Kidney epithelial cell (primary cell): ENCODE data around the gene TMEM178B. TPM values are rescaled to one million over a fixed set of nuclear protein-coding genes. Genes with fewer than 3 reads are reported as not detected.

Experiments
- DNase-seq: peaks from one replicate; pipeline ENCODE4 v3.0.0-alpha.2; 2010; ENCODE audit warnings: low read depth
- H3K27me3 ChIP-seq: 2 replicates; pipeline ENCODE4 v1.6.0; 2011; ENCODE audit warnings: low read length; ENCODE audit not compliant: control insufficient read depth, insufficient read depth
- H3K36me3 ChIP-seq: 2 replicates; pipeline ENCODE4 v1.5.1; 2011; ENCODE audit warnings: low read length; ENCODE audit not compliant: control insufficient read depth, insufficient read depth
- H3K4me3 ChIP-seq: 2 replicates; pipeline ENCODE4 v1.5.1; 2011; ENCODE audit warnings: low read depth, mild to moderate bottlenecking, control low read depth, low read length
- CTCF ChIP-seq: IDR thresholded peaks from 2 replicates; pipeline ENCODE4 v1.5.1; 2011; ENCODE audit warnings: mild to moderate bottlenecking, moderate library complexity, low read length, control low read depth, inconsistent platforms; ENCODE audit not compliant: insufficient read depth, poor library complexity, severe bottlenecking
- total RNA-seq: library from RNA; depleted of rRNA; stranded (reverse); fragments of >200 nt; gene quantifications from 2 replicates; pipeline ENCODE4 v1.2.3, GENCODE V29; 2015

Gene TMEM178B
- total RNA-seq, 1 donor from 2014 or later = 9.7 TPM

- DNase-seq = no peak
- no peak overlapping the region for H3K4me3 ChIP-seq
- no peaks in the 10 kb centered on the region for H3K36me3 ChIP-seq
- no peaks in the 10 kb centered on the region for H3K27me3 ChIP-seq
- TF ChIP-seq CTCF = no peak
Observed at GRCh38 chr7:141232286-141233051, 158.6 kb downstream of the TMEM178B start.

- Histone ChIP-seq H3K27me3 (no peaks in the 10 kb centered on the region), H3K4me3 (no peak overlapping the region), H3K36me3 (no peaks in the 10 kb centered on the region)
- no peak for DNase-seq
- no peak for TF ChIP-seq CTCF
Observed at GRCh38 chr7:141234335-141235105, 160.7 kb downstream of the TMEM178B start.

- Histone ChIP-seq H3K27me3 (no peaks in the 10 kb centered on the region), H3K4me3 (no peak overlapping the region), H3K36me3 (no peaks in the 10 kb centered on the region)
- no peak for TF ChIP-seq CTCF
- DNase-seq = no peak
Observed at GRCh38 chr7:141235656-141236055, 161.8 kb downstream of the TMEM178B start.

- H3K27me3 ChIP-seq = no peaks in the 10 kb centered on the region
- TF ChIP-seq CTCF = no peak
Observed at GRCh38 chr7:141238596-141239243, 164.9 kb downstream of the TMEM178B start.

GRCh38 chr7:141239661-141240060 lies 165.8 kb downstream of the TMEM178B start:
- no peak for TF ChIP-seq CTCF
- no peaks in the 10 kb centered on the region for H3K36me3 ChIP-seq
- no peak for DNase-seq
- no peak overlapping the region for H3K4me3 ChIP-seq
- H3K27me3 ChIP-seq = no peaks in the 10 kb centered on the region

More at GRCh38 chr7:141238596-141239243, 164.9 kb downstream of the TMEM178B start:
- no peaks in the 10 kb centered on the region for H3K36me3 ChIP-seq
- no peak overlapping the region for H3K4me3 ChIP-seq
- DNase-seq = no peak
